Karpas-422 (cell line): ENCODE measurements around the gene LRRC61. TPM values are rescaled to one million over a fixed set of nuclear protein-coding genes. Genes with fewer than 3 reads are reported as not detected.
"Not testable (repeated sequence)": the region's sequence is repeated elsewhere in the genome, so short reads cannot be mapped to it uniquely, and the experiment has no call there.

Source experiments
- DNase-seq: peaks from one replicate; pipeline ENCODE4 v3.0.0-alpha.2; 2015
- H2AFZ ChIP-seq: fragments of 200-600 bp; sonication (generic); 2 replicates; pipeline ENCODE4 v1.6.1; 2014; ENCODE audit warnings: antibody characterized with exemption, low read length, mixed read lengths
- H3K27ac ChIP-seq: fragments of 200-600 bp; sonication (generic); 2 replicates; pipeline ENCODE4 v1.5.1; 2014; ENCODE audit warnings: mild to moderate bottlenecking, low read length, moderate library complexity
- H3K27me3 ChIP-seq: fragments of 200-600 bp; sonication (generic); 2 replicates; pipeline ENCODE4 v1.6.1; 2014; ENCODE audit warnings: low read length, mixed read lengths
- H3K36me3 ChIP-seq: fragments of 200-600 bp; sonication (generic); 2 replicates; pipeline ENCODE4 v1.6.1; 2014; ENCODE audit warnings: low read length, mixed read lengths; ENCODE audit not compliant: insufficient read depth
- H3K4me1 ChIP-seq: fragments of 200-600 bp; sonication (generic); 2 replicates; pipeline ENCODE4 v1.6.1; 2014; ENCODE audit warnings: mild to moderate bottlenecking, low read length, mixed read lengths
- H3K4me2 ChIP-seq: fragments of 200-600 bp; sonication (generic); 2 replicates; pipeline ENCODE4 v1.6.1; 2014; ENCODE audit warnings: low read length, low read depth, mild to moderate bottlenecking; ENCODE audit not compliant: poor library complexity, severe bottlenecking
- H3K4me3 ChIP-seq: fragments of 200-600 bp; sonication (generic); 2 replicates; pipeline ENCODE4 v1.5.1; 2014; ENCODE audit warnings: mild to moderate bottlenecking, antibody characterized with exemption, low read length, mixed read lengths
- H3K79me2 ChIP-seq: fragments of 200-600 bp; sonication (generic); 2 replicates; pipeline ENCODE4 v1.6.1; 2014; ENCODE audit warnings: mild to moderate bottlenecking, low read length, mixed read lengths
- H3K9ac ChIP-seq: fragments of 200-600 bp; sonication (generic); 2 replicates; pipeline ENCODE4 v1.6.0; 2014; ENCODE audit warnings: low read length
- H3K9me2 ChIP-seq: fragments of 200-600 bp; sonication (generic), shearing (Covaris generic); replicated peaks from 2 replicates; pipeline ENCODE4 v1.6.0; 2014; ENCODE audit warnings: mild to moderate bottlenecking, low read length, moderate library complexity; ENCODE audit not compliant: insufficient read depth
- H3K9me3 ChIP-seq: fragments of 300-700, 200-600 bp; sonication (generic); 2 replicates; pipeline ENCODE4 v1.6.1; 2014; ENCODE audit warnings: low read length, mixed read lengths
- H4K20me1 ChIP-seq: fragments of 200-600 bp; sonication (generic); 2 replicates; pipeline ENCODE4 v1.6.1; 2014; ENCODE audit warnings: mild to moderate bottlenecking, antibody characterized with exemption, low read length, low read depth; ENCODE audit not compliant: insufficient read depth
- total RNA-seq: library from RNA; depleted of rRNA; stranded (reverse); fragments of >200 nt; shearing (Covaris generic); gene quantifications from 2 replicates; pipeline ENCODE4 v1.2.3, GENCODE V29; 2014; ENCODE audit warnings: low replicate concordance; rRNA removed

LRRC61 gene
- total RNA-seq, 1 experiment from 2014 or later, result 4.1 TPM

DNA sequence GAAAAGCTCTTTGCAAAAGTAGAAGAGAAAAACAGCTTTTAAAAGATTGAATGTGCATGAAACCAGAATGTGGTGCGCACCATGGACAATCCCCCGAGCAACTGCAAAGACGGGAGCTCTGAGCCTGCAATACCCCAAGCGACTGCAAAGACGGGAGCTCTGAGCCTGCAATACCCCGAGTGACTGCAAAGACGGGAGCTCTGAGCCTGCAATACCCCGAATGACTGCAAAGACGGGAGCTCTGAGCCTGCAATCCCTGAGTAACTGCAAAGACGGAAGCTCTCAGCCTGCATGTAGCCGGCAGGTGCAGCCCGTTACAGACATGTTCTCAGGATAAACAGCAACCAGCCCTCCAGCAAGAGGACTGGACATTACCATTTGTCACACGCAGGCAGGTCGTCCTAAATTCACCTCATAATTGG, 62.2 kb downstream of the LRRC61 start:
- no peaks in the 10 kb centered on the region for H3K9me3 ChIP-seq
- no peak overlapping the region for H3K4me3 ChIP-seq
- no peak overlapping the region for H2AFZ ChIP-seq
- no peak overlapping the region for H3K4me2 ChIP-seq
- no peak overlapping the region for H3K9ac ChIP-seq
- H3K79me2 ChIP-seq, result no peaks in the 10 kb centered on the region
- peaks cover 20% of the 10 kb centered on the region for H3K4me1 ChIP-seq
- no peaks in the 10 kb centered on the region for H3K36me3 ChIP-seq
- no peak overlapping the region for H3K27ac ChIP-seq
- H4K20me1 ChIP-seq, result 0 out of 2 replicates have a peak, but pooled peaks cover 4% of the 10 kb centered on the region
- no peak for DNase-seq
- no peaks in the 10 kb centered on the region for H3K27me3 ChIP-seq
- no peaks in the 10 kb centered on the region for H3K9me2 ChIP-seq

- not testable (repeated sequence) for H2AFZ ChIP-seq, H3K36me3 ChIP-seq, DNase-seq, H3K27ac ChIP-seq, H3K79me2 ChIP-seq, H3K9me2 ChIP-seq, H3K27me3 ChIP-seq, H3K4me2 ChIP-seq, H3K9ac ChIP-seq, H3K9me3 ChIP-seq, H3K4me3 ChIP-seq, H4K20me1 ChIP-seq
- H3K4me1 ChIP-seq, result peaks cover 15% of the 10 kb centered on the region
Measured at GRCh38 chr7:150385884-150386283, 62.7 kb downstream of the LRRC61 start.

Other genes with a start within 250 kb of the LRRC61 start
- gene ACTR3C, start 190 bp downstream of the LRRC61 start, total RNA-seq, result 0.48 and 13.8 TPM in 2 replicates
- gene RARRES2, start 18.3 kb downstream of the LRRC61 start, total RNA-seq, result not detected in 2 replicates
- 53.3 and 98.4 TPM in 2 replicates for gene REPIN1, start 45.5 kb downstream of the LRRC61 start, total RNA-seq
- 1.5 and 4.7 TPM in 2 replicates for gene ZNF775, start 56.0 kb downstream of the LRRC61 start, total RNA-seq
- not detected in 2 replicates for gene GIMAP8, start 127.3 kb downstream of the LRRC61 start, total RNA-seq
- gene GIMAP7, start 191.5 kb downstream of the LRRC61 start, total RNA-seq, result not detected in 2 replicates
- not detected in 2 replicates for gene GIMAP4, start 244.0 kb downstream of the LRRC61 start, total RNA-seq